Kidney tubule cell (primary cell): ENCODE measurements around the gene RASSF8.

ENCODE experiments used
- DNase-seq: peaks from one replicate; pipeline ENCODE4 v3.0.0-alpha.2; 2018; ENCODE audit warnings: low spot score

RASSF8 gene

GRCh38 chr12:25960961-25961360 is 2.5 kb downstream of the RASSF8 start:
- no peak for DNase-seq

GRCh38 chr12:25962932-25963525 is 4.5 kb downstream of the RASSF8 start:
- no peak for DNase-seq

- no peak for DNase-seq
Observed at GRCh38 chr12:25965682-25966081, 7.2 kb downstream of the RASSF8 start.

GRCh38 chr12:25970082-25970481 is 11.6 kb downstream of the RASSF8 start:
- DNase-seq = peak; percentile 94

- no peak for DNase-seq
Observed at GRCh38 chr12:25970916-25971653, 12.6 kb downstream of the RASSF8 start.

- no peak for DNase-seq
Observed at GRCh38 chr12:25971654-25972041, 13.2 kb downstream of the RASSF8 start.

GRCh38 chr12:25972783-25973182 is 14.3 kb downstream of the RASSF8 start:
- no peak for DNase-seq

- DNase-seq = no peak
Observed at GRCh38 chr12:25975179-25975578, 16.7 kb downstream of the RASSF8 start.

GRCh38 chr12:25975682-25976081 is 17.2 kb downstream of the RASSF8 start:
- DNase-seq = no peak

- DNase-seq = no peak
Observed at GRCh38 chr12:25976289-25976688, 17.8 kb downstream of the RASSF8 start.

GRCh38 chr12:25977047-25977446 is 18.6 kb downstream of the RASSF8 start:
- DNase-seq = peak; percentile 95

- no peak for DNase-seq
Observed at GRCh38 chr12:25979059-25979458, 20.6 kb downstream of the RASSF8 start.

GRCh38 chr12:25979563-25979962 is 21.1 kb downstream of the RASSF8 start:
- DNase-seq = peak; percentile 73

- DNase-seq = no peak
Observed at GRCh38 chr12:25980035-25980434, 21.6 kb downstream of the RASSF8 start.

- DNase-seq = no peak
Observed at GRCh38 chr12:25981597-25981996, 23.1 kb downstream of the RASSF8 start.

- DNase-seq = no peak
Observed at GRCh38 chr12:25982416-25982815, 23.9 kb downstream of the RASSF8 start.

- no peak for DNase-seq
Observed at GRCh38 chr12:25983625-25984024, 25.1 kb downstream of the RASSF8 start.

GRCh38 chr12:25984759-25985158 is 26.3 kb downstream of the RASSF8 start:
- no peak for DNase-seq

- DNase-seq = no peak
Observed at GRCh38 chr12:25985316-25986175, 27.1 kb downstream of the RASSF8 start.

GRCh38 chr12:25986180-25986579 is 27.7 kb downstream of the RASSF8 start:
- DNase-seq = no peak

- DNase-seq = no peak
Observed at GRCh38 chr12:25988505-25988904, 30.0 kb downstream of the RASSF8 start.

GRCh38 chr12:25990495-25990894 is 32.0 kb downstream of the RASSF8 start:
- no peak for DNase-seq
